Measurements from ENCODE around the gene ZNF668. TPM values are rescaled to one million over a fixed set of nuclear protein-coding genes. Genes with fewer than 3 reads are reported as not detected.

The ZNF668 gene
- total and polyA plus RNA-seq, 2 of the 8 experiments (the other 6 are each of a cell fraction or from before 2014, with no cell fraction given), result 14.0 to 14.3 TPM

DNA sequence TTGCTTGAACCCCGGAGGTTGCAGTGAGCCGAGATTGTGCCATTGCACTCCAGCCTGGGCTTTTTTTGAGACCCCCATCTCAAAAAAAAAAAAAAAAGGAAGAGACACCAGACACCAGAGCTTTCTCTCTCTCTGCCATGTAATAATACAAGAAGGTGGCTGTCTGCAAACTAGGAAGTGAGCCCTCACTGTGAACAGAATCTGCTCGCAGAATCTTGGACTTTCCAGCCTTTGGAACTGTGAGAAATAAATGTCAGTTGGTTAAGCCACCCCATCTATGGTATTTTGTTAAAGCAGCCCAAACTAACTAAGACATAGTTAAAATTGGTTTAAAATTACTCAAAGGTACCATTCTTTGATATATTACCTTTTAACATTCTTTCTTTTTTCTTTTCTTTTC, 53.5 kb downstream of the ZNF668 start:
- no peak overlapping the region for H4K91ac ChIP-seq (replicated peaks; ENCODE audit: insufficient read length, low read length)
- H3K4ac ChIP-seq (replicated peaks; ENCODE audit: insufficient read length, low read depth, low read length), result no peak overlapping the region
- H4K5ac ChIP-seq (ENCODE audit: insufficient read length, low read depth, low read length), result no peak overlapping the region
- no peak overlapping the region for H2BK20ac ChIP-seq (ENCODE audit: low read length)
- H3K14ac ChIP-seq (ENCODE audit: insufficient read length), result no peak overlapping the region
- no peaks in the 10 kb centered on the region for H3K27me3 ChIP-seq (replicated peaks in 1 of 4; ENCODE audit: control insufficient read depth in 3 of 4, extremely low read depth in 1 of 4, insufficient read depth in 3 of 4, low read length in 3 of 4)
- no peak overlapping the region for H2AK5ac ChIP-seq (ENCODE audit: low read depth, low read length)
- no peak overlapping the region for H2BK120ac ChIP-seq (replicated peaks; ENCODE audit: low read depth, low read length)
- CTCF ChIA-PET (ENCODE audit: partially characterized antibody), result no interaction called here
- no peak overlapping the region for H3K23ac ChIP-seq (ENCODE audit: insufficient read length)
- no peaks in the 10 kb centered on the region for H3K36me3 ChIP-seq (ENCODE audit: control insufficient read depth in 2 of 4, insufficient read depth in 4 of 4, low read length in 3 of 4)
- H2AFZ ChIP-seq (ENCODE audit: low read length), result no peak overlapping the region
- H3K23me2 ChIP-seq (ENCODE audit: low read depth, low read length), result no peaks in the 10 kb centered on the region
- H3K4me3 ChIP-seq (ENCODE audit: extremely low read depth in 1 of 4, insufficient read depth in 2 of 4, low read depth in 3 of 4, low read length in 4 of 4), result no peak overlapping the region
- no peak overlapping the region for H3K4me2 ChIP-seq (ENCODE audit: insufficient read depth in 1 of 2, low read depth in 2 of 2, low read length in 2 of 2)
- no peak overlapping the region for H2BK15ac ChIP-seq (ENCODE audit: low read length)
- no peaks in the 10 kb centered on the region for H3K4me1 ChIP-seq (replicated peaks in 1 of 4; ENCODE audit: control insufficient read depth in 3 of 4, insufficient read depth in 4 of 4, low read length in 3 of 4)
- no peak overlapping the region for H2BK5ac ChIP-seq (ENCODE audit: low read depth, low read length)
- H3K56ac ChIP-seq (replicated peaks; ENCODE audit: insufficient read length, low read depth, low read length), result no peak overlapping the region
- no peak overlapping the region for H3K18ac ChIP-seq (ENCODE audit: extremely low read depth, low read length)
- H3K27ac ChIP-seq (ENCODE audit: low read depth, low read length), result no peak overlapping the region
- H3K79me2 ChIP-seq (ENCODE audit: control insufficient read depth in 1 of 2, insufficient read depth in 2 of 2, low read length in 2 of 2), result no peaks in the 10 kb centered on the region
- POLR2A ChIA-PET (ENCODE audit: partially characterized antibody), result no interaction called here
- DNase-seq (ENCODE audit: low read depth in 1 of 2, low spot score in 2 of 2) (no peak), FAIRE-seq (no peak)
- no peaks in the 10 kb centered on the region for H4K20me1 ChIP-seq (replicated peaks in 1 of 2; ENCODE audit: control insufficient read depth in 1 of 2, insufficient read depth in 2 of 2, low read length in 2 of 2)
- H3K9me3 ChIP-seq (ENCODE audit: insufficient read depth in 2 of 2, low read depth in 1 of 2, low read length in 1 of 2), result no peaks in the 10 kb centered on the region
- H2BK12ac ChIP-seq (ENCODE audit: low read depth, low read length), result no peak overlapping the region
- no peak overlapping the region for H4K8ac ChIP-seq (ENCODE audit: extremely low read depth, insufficient read depth, low read length)
- no peak overlapping the region for H3K9ac ChIP-seq (replicated peaks in 1 of 4; ENCODE audit: extremely low read depth in 1 of 4, low read depth in 3 of 4, low read length in 3 of 4)
- no peak for TF ChIP-seq JUN (IDR thresholded peaks at IDR 0.05; ENCODE audit: low read depth, low read length)
- TF ChIP-seq, protein P1, sequence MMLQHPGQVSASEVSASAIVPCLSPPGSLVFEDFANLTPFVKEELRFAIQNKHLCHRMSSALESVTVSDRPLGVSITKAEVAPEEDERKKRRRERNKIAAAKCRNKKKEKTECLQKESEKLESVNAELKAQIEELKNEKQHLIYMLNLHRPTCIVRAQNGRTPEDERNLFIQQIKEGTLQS (IDR thresholded peaks at IDR 0.05; ENCODE audit: insufficient read depth, low read depth, low read length), result no peak
- no peak for TF ChIP-seq CBX5 (IDR thresholded peaks at IDR 0.05; ENCODE audit: low read depth, low read length)
- TF ChIP-seq E2F6 (IDR thresholded peaks at IDR 0.05), result no peak
- TF ChIP-seq EGR1 (IDR thresholded peaks at IDR 0.05; ENCODE audit: borderline replicate concordance, low read depth, low read length), result no peak
- no peak for TF ChIP-seq CHD1 (IDR thresholded peaks at IDR 0.05; ENCODE audit: low read depth, low read length)
- WGBS, 2 experiments (ENCODE audit: extremely low coverage in 1 of 2, insufficient coverage in 1 of 2, insufficient read length in 1 of 2, insufficient replicate concordance in 2 of 2, low coverage in 1 of 2, low lambda C conversion rate in 2 of 2, missing lambda C conversion rate in 1 of 2), result 73% methylated on average over 3 of the region's 3 CpGs; no CpG with 5 or more reads in 1 of the 2 experiments
- H3K79me1 ChIP-seq (ENCODE audit: low read depth, low read length), result no peaks in the 10 kb centered on the region
